Heart left ventricle (tissue), 16 donors: ENCODE measurements around the gene NSUN4. TPM values are rescaled to one million over a fixed set of nuclear protein-coding genes. Genes with fewer than 3 reads are reported as not detected.

Source experiments
- ATAC-seq, 4 donors: fragments of 200-7000 bp; cut with Tn5 transposase; one replicate each; pipeline ENCODE4 v1.9.1; 2020 to 2022; ENCODE audit warnings: moderate library complexity in 4 of 4, mild to moderate bottlenecking in 3 of 4, moderate number of reproducible peaks in 1 of 4
- DNase-seq, 5 donors: peaks; one replicate each; pipeline ENCODE4 v3.0.0-alpha.2; 2020
- H3K27ac ChIP-seq, 12 donors: fragments of 200-600 bp; sonication (generic) in 4 of 12; one replicate each; pipeline versions ENCODE4 v1.5.0 to v1.8.0; 2016 to 2022; ENCODE audit warnings: mild to moderate bottlenecking in 2 of 12
- H3K27me3 ChIP-seq, 9 donors: fragments of 200-600 bp; sonication (generic) in 2 of 9; one replicate each; pipeline versions ENCODE4 v1.5.1 to v1.8.0; 2016 to 2022; ENCODE audit warnings: mild to moderate bottlenecking in 3 of 9
- H3K36me3 ChIP-seq, 9 donors: fragments of 200-600 bp; sonication (generic) in 2 of 9; one replicate each; pipeline versions ENCODE4 v1.5.0 to v1.8.0; 2018 to 2022; ENCODE audit warnings: mild to moderate bottlenecking in 2 of 9
- H3K4me1 ChIP-seq, 12 donors: fragments of 200-600 bp; sonication (generic) in 4 of 12; one replicate each; pipeline versions ENCODE4 v1.5.0 to v1.8.0; 2016 to 2022; ENCODE audit warnings: mild to moderate bottlenecking in 3 of 12
- H3K4me3 ChIP-seq, 12 donors: fragments of 200-600 bp; sonication (generic) in 4 of 12; one replicate each; pipeline versions ENCODE4 v1.5.0 to v1.8.0; 2017 to 2022; ENCODE audit warnings: mild to moderate bottlenecking in 9 of 12, moderate library complexity in 4 of 12
- H3K9me3 ChIP-seq, 12 donors: fragments of 200-600 bp; sonication (generic) in 4 of 12; one replicate each; pipeline versions ENCODE4 v1.5.0 to v1.8.0; 2016 to 2022; ENCODE audit warnings: mild to moderate bottlenecking in 1 of 12
- CTCF ChIP-seq, 12 donors: fragments of 200-600 bp; sonication (generic) in 4 of 12; IDR thresholded peaks; one replicate each; pipeline versions ENCODE4 v1.5.0 to v1.8.0; 2018 to 2022; ENCODE audit warnings: antibody characterized with exemption in 12 of 12, mild to moderate bottlenecking in 5 of 12
- POLR2A ChIP-seq, 2 donors: fragments of 450-650 bp; IDR thresholded peaks; one replicate each; pipeline ENCODE4 v1.6.1; 2017; ENCODE audit warnings: antibody characterized with exemption in 2 of 2, mild to moderate bottlenecking in 2 of 2, moderate library complexity in 2 of 2
- WGBS, 4 donors: extraction: QIAGEN DNeasy Blood & Tissue Kit in 2 of 4; methylation state at CpG; one replicate each; pipeline versions ENCODE4 v1.1.5 to v1.1.7; 2013 to 2018; 5-methylcytosine and 5-hydroxymethylcytosine counted together
- intact Hi-C, 10 donors: fragments of 100-400 bp; cut with DNase I; formaldehyde crosslinking; loops; one replicate each; pipeline versions ENCODE4 v1.11.1 to v1.14.2; 2022
- polyA plus RNA-seq, 2 donors: library from polyadenylated mRNA; stranded (reverse); fragments of 200-250 nt; gene quantifications; one replicate each; pipeline ENCODE4 v1.2.3, GENCODE V29; 2013
- total RNA-seq, 9 donors: library from RNA; depleted of rRNA in 2 of 9; stranded (reverse); fragments of >200 nt in 2 of 9; fragmentation: NEBNext Ultra II Directional in 3 of 9; extraction: Animal tissue kit (Norgen Biotek cat#: 25700) in 3 of 9; gene quantifications; one replicate each; pipeline versions ENCODE4 v1.1.0 to v1.2.4, GENCODE V29; 2016 to 2023
- donor health status: ischemic (EF 13 %, LVEDD 7.1; RV severe dilation, severe dysfunction).
- donor health status: healthy with polysubstance abuse.
- donor health status: DM: no; HTN: yes; CAD: no.
- donor health status: DM: no; HTN: no; CAD: no.
- donor health status: ischemic (EF 25% LVEDD 6.9; RV normal size, moderate dysfunction).
- donor health status: ischemic (EF 25% LVEDD 5.7; RV mildly dilated, moderate dysfunction).
- donor health status: healthy.
- donor health status: DM: yes; HTN: yes; CAD: no.
- donor health status: ischemic (EF 35%, LVEDD 5.7; RV mildly dilated, moderate dysfunction).
- donor health status: nonischemic (EF 11% LVEDD 7.7; RV severe dilation, severe dysfunction).
- donor health status: DM: yes; HTN: yes; CAD: no.
- donor health status: PGD.
- donor health status: ischemic (EF 29% LVEDD 5.4; RV normal size, mild dysfunction).
- donor health status: nonischemic (EF 23%, LVEDD 6.1; RV moderate dilation, normal function).

The NSUN4 gene
- total and polyA plus RNA-seq, 11 donors: 8.9 to 18.3 (median 14.0) TPM

GRCh38 chr1:46341222-46342083, 846 bp downstream of the NSUN4 start:
- no peak for TF ChIP-seq CTCF (IDR thresholded peaks at IDR 0.05)
- no peak for TF ChIP-seq POLR2A (IDR thresholded peaks at IDR 0.05)
- H3K27me3 ChIP-seq: no peaks in the 10 kb centered on the region
- H3K4me1 ChIP-seq: peaks cover 0 to 31% (median 15%) of the 10 kb centered on the region in 12 donors
- H3K27ac ChIP-seq: peak overlapping the region; percentile 89 to 99 (median 94)
- ATAC-seq: no peak
- peaks cover 0 to 30% (median 23%) of the 10 kb centered on the region in 9 donors for H3K36me3 ChIP-seq
- intact Hi-C loops: loop anchor here in 8 of 10 donors (1.0 to 10.0 kb wide), 6 partner anchors 37 to 307 kb away; partner anchors contain the start of genes LRRC41 (in 7 of the 8), UQCRH (in 7 of the 8) and RAD54L (in 4 of the 8)
- peak in 2 of 5 donors; percentile 13 to 39 for DNase-seq
- 57 to 62% (median 59%) methylated on average over 31 of the region's 31 CpGs for WGBS, 4 donors
- peak overlapping the region; percentile 51 to 92 (median 70) for H3K4me3 ChIP-seq
- H3K9me3 ChIP-seq: no peaks in the 10 kb centered on the region

- Histone ChIP-seq H3K9me3 (no peaks in the 10 kb centered on the region), H3K4me3 (no peak overlapping the region), H3K27ac (peak overlapping the region in 6 of 12 donors; percentile 91 to 99 (median 94)), H3K36me3 (peaks cover 0 to 37% (median 30%) of the 10 kb centered on the region in 9 donors), H3K4me1 (peaks cover 0 to 31% (median 15%) of the 10 kb centered on the region in 12 donors), H3K27me3 (no peaks in the 10 kb centered on the region)
- no peak for TF ChIP-seq CTCF (IDR thresholded peaks at IDR 0.05)
- TF ChIP-seq POLR2A (IDR thresholded peaks at IDR 0.05): no peak
- DNase-seq (no peak), ATAC-seq (no peak)
- 92 to 98% (median 95%) methylated on average over 6 of the region's 6 CpGs for WGBS, 4 donors
- intact Hi-C loops: loop anchor here in 5 of 10 donors (5.0 to 10.0 kb wide), 3 partner anchors 40 to 307 kb away; partner anchors contain the start of genes LRRC41 (in 3 of the 5), RAD54L (in 3 of the 5) and UQCRH (in 3 of the 5)
Measured at GRCh38 chr1:46342084-46342656, 1.6 kb downstream of the NSUN4 start.

GRCh38 chr1:46342677-46343350, 2.2 kb downstream of the NSUN4 start:
- 72 to 78% (median 73%) methylated on average over 8 of the region's 8 CpGs for WGBS, 4 donors
- intact Hi-C loops: loop anchor here in 5 of 10 donors (5.0 to 10.0 kb wide), 3 partner anchors 41 to 308 kb away; partner anchors contain the start of genes LRRC41 (in 3 of the 5), RAD54L (in 3 of the 5) and UQCRH (in 3 of the 5)
- H3K27ac ChIP-seq: peak overlapping the region in 8 of 12 donors; percentile 3 to 99 (median 50)
- no peak for TF ChIP-seq CTCF (IDR thresholded peaks at IDR 0.05)
- TF ChIP-seq POLR2A (IDR thresholded peaks at IDR 0.05): no peak
- DNase-seq (no peak), ATAC-seq (no peak)
- no peaks in the 10 kb centered on the region for H3K9me3 ChIP-seq
- peaks cover 0 to 43% (median 35%) of the 10 kb centered on the region in 9 donors for H3K36me3 ChIP-seq
- peaks cover 0 to 32% (median 15%) of the 10 kb centered on the region in 12 donors for H3K4me1 ChIP-seq
- H3K27me3 ChIP-seq: no peaks in the 10 kb centered on the region
- no peak overlapping the region for H3K4me3 ChIP-seq
